OCI-LY3 (cell line): ENCODE data around the gene NAA20.

Experiments used
- EZH2phosphoT487 ChIP-seq: fragments of 200-600 bp; shearing (Covaris generic); IDR thresholded peaks from 2 replicates; pipeline ENCODE4 v1.6.1; 2018; ENCODE audit warnings: antibody characterized with exemption, mixed run types, low read depth
- TF ChIP-seq, protein P1 (sequence below): fragments of 200-600, 300-600 bp; sonication (generic); IDR thresholded peaks from 2 replicates; pipeline ENCODE4 v1.5.1; 2014; ENCODE audit warnings: antibody characterized with exemption, low read length, low read depth

DNA sequence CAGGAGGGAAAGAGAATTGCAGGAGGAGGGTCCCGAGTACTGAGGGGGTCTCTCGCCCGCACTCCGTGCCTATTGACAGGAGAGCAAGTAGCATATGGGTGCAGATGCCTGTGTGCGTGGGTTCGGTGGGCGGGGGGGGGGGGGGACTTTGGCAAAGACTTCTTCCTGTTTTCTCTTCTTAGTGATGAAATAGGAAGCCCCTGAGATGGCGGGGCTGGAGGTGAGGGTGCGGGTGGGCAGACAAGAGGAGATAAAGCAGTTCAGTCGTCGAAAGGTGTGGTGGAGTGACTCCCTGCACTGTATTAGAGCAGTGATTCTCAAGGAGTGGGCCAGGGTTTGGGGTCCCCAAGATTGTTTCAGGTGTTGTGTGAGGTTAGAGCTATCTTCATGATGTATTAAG lies 3.7 kb downstream of the NAA20 start:
- TF ChIP-seq, protein P1, sequence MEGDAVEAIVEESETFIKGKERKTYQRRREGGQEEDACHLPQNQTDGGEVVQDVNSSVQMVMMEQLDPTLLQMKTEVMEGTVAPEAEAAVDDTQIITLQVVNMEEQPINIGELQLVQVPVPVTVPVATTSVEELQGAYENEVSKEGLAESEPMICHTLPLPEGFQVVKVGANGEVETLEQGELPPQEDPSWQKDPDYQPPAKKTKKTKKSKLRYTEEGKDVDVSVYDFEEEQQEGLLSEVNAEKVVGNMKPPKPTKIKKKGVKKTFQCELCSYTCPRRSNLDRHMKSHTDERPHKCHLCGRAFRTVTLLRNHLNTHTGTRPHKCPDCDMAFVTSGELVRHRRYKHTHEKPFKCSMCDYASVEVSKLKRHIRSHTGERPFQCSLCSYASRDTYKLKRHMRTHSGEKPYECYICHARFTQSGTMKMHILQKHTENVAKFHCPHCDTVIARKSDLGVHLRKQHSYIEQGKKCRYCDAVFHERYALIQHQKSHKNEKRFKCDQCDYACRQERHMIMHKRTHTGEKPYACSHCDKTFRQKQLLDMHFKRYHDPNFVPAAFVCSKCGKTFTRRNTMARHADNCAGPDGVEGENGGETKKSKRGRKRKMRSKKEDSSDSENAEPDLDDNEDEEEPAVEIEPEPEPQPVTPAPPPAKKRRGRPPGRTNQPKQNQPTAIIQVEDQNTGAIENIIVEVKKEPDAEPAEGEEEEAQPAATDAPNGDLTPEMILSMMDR: no peak
- TF ChIP-seq EZH2phosphoT487: no peak
